Islet of Langerhans (tissue), 1 donor: ENCODE measurements around the gene NEURL1.
"Not testable (repeated sequence)": the region's sequence is repeated elsewhere in the genome, so short reads cannot be mapped to it uniquely, and the experiment has no call there.

Experiments used
- FAIRE-seq: peaks from one replicate; lab custom pipeline; 2011; peaks lifted over from hg19 to GRCh38; lab: Jason Lieb, UNC

The NEURL1 gene

DNA sequence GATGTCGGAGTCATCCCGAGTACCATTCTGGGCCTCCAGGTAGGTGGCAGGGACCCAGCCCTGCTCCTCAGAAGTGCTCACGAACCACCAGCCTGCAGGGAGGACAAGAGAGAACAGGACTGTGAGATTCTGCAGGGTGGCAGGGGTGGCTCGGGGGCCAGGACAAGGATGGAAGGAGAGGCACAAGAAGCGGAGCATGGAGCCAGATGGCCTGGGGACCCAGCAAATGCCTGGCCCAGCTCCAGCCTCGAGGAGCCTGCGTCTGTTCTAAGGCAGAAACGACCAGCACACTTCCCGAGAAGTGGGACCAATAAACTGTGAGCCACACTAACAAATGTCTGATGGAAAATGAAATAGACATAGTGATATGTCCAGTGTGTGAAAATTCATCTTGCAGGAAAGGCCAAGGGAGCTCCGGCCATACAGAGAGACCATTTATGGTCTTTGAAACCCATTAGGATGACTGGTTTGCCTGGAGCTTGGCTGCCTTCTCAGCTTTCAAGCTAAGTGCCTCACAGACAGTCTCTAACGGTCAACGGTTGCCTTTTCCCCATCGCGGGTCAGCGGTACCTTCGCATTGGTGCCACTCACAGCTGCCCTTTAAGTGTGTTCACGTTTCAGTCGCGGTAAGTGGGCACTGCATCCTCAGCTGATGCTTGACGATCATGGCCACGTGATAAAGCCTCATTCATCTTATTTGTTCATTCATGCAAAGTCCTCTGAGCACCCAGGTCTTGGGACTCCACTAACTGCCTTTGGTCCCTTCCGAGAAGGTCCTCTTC, 133.8 kb downstream of the NEURL1 start:
- FAIRE-seq, result no peak

- FAIRE-seq, result no peak
Observed at GRCh38 chr10:103627893-103628292, 134.4 kb downstream of the NEURL1 start.

- no peak for FAIRE-seq
Observed at GRCh38 chr10:103629581-103629980, 136.1 kb downstream of the NEURL1 start.

- FAIRE-seq, result no peak
Observed at GRCh38 chr10:103630156-103630555, 136.7 kb downstream of the NEURL1 start.

DNA sequence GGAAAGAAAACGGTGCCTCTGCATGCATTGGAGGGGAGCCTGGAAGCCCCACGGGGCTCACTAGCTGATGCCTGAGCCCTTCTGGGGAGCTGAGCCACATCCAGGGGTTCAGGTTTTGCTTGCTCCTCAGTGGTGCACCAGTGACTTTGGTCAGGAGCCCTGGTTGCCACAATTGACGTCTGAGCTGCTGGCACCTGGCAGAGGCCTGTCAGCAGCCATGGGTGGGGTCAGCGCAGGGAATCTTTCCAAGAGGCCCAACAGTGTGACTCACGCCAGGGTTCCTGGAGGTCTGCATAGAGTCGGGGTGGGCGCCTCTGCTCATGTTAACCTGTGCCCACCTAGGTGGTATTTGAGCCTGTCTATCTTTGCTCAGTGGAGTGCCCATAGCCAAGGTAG, 138.7 kb downstream of the NEURL1 start:
- no peak for FAIRE-seq

DNA sequence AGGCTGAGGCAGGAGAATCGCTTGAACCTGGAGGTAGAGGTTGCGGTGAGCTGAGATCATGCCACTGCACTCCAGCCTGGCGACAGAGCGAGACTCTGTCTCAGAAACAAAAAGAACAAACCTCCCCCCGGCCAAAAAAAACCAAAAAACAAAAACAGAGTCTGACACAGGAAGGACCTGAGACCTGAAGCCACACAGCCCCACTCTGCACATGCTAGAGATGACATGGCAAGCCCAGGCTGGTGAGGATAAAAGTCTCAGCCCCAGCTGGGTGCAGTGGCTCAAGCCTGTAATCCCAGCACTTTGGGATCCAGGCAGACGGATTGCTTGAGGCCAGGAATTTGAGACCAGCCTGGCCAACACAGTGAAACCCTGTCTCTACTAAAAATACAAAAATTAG, 139.4 kb downstream of the NEURL1 start:
- not testable (repeated sequence) for FAIRE-seq

GRCh38 chr10:103633846-103634245, 140.3 kb downstream of the NEURL1 start:
- no peak for FAIRE-seq

DNA sequence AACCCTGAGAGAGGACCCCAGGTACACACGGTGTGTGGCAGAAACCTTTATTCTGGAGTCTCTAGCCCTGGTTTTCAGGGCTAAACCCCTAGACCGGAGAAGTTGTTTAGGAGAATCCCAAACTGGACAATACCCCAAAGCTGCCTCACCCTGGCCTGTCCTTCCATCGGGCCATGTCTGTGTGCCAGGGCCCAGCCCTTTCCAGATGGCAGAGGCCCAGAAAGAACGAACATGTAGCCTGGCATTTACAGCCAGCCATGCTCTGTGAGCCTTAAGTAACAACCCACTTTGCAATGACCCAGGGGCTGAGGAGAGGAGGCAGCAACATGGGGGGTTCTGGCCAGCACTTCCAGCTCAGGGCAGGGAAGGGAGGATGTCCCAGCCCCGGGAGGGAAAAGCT, 142.1 kb downstream of the NEURL1 start:
- no peak for FAIRE-seq

DNA sequence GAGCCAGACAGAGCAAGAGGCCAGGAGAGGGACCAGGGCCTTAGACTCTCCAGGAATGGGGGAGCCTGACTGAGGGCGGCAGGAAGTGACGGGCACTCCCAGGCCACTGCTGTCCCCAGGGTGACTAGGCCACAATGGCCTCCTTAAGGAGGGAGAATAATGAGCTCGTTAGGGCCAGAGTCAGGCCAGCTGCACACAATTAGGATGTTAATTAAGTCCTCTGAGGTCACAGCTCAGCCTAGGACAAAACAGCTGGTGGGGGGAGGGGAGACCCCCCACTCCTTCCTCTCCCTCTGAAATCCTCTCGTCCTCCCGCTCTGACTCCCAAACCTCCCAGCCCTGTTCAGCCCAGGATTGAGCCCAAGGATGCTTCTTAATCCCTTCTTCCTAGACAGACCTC, 143.0 kb downstream of the NEURL1 start:
- no peak for FAIRE-seq

GRCh38 chr10:103637011-103637410, 143.5 kb downstream of the NEURL1 start:
- FAIRE-seq, result no peak

DNA sequence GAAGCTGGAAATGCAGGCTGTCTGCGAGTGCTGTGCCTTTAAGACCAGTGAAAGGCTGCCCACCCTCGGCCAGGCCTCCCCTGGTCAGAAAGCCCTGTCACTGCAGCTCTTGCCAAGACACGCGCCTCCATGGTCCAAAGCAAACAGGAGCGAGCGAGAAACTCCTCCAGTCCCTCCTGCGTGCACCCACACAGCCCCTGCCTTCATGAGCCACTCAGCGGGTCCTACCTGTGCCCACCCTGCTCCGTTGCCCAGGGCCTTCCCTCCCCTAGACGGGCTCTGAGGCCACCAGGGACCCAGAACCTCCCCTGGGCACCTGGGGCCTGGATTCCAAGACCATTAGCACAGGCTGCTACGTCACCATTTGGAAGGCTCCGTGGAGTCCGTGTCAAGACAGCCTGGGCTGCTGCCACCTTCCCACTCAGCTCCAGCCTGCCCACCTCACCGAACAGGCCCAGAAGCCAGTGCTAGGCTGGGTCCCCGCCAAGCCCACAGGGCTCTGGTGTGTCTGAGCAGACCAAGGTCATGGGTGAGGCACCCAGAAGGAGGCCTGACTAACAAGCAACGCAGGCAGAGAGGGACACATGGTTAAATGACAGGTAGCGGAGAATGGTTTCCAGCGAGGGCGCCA, 144.5 kb downstream of the NEURL1 start:
- FAIRE-seq, result no peak

DNA sequence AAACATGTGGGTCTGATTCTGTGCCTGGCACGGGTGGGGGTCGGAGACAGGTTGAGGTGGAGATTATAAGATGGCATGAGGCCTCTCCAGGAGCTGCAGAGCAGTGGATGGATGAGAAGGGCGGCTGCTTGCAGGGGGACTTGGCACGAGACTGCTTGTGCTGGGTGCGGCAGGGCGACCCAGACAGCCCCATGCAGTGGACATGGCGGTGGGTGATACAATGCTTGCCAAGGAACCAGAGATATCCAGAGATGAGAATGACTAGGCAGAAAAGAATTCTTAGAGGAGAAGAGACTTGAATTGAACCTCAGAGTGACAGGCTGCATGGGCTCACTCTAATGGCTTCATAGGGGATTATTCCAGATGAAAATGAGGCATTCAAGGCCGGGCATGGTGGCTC, 145.4 kb downstream of the NEURL1 start:
- no peak for FAIRE-seq

GRCh38 chr10:103640436-103641181, 147.1 kb downstream of the NEURL1 start:
- FAIRE-seq, result no peak

DNA sequence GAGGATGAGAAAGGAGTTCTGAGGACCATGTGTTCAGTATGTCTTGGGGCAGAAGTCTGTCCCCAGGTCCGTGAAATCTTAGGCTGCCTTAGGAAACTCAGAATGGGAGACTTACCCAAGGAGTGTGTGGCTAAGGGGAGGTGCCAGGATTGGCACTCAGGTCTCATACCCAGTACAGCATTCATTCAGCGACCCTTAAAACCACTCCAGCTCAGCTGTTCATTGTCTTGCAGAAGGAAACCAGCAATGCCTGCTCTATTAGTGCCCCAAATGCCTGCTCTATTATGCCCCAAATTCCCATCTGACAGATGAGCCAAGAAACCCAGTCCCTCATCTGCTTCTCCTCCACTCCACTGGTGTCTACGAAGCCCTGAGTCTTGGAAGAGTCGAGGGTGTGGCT, 147.8 kb downstream of the NEURL1 start:
- no peak for FAIRE-seq
